Stimulated activated CD8-positive, alpha-beta memory T cell treated with anti-CD3 and anti-CD28 coated beads, Interleukin-7, amount 100 ng/mL, for 48 hours (primary cell): ENCODE data around the gene CNIH3.
"Not testable (repeated sequence)": the region's sequence is repeated elsewhere in the genome, so short reads cannot be mapped to it uniquely, and the experiment has no call there.

Experiments
- DNase-seq, 2 donors: peaks; one replicate each; pipeline ENCODE4 v3.0.0-alpha.2; 2020; ENCODE audit warnings: low read depth in 1 of 2; ENCODE audit errors: extremely low read depth in 1 of 2

Gene CNIH3

GRCh38 chr1:224684979-224685425 is 68.9 kb downstream of the CNIH3 start:
- DNase-seq: no peak

GRCh38 chr1:224686140-224686539 is 70.0 kb downstream of the CNIH3 start:
- DNase-seq: not testable (repeated sequence)

- DNase-seq: no peak
Measured at GRCh38 chr1:224687465-224687864, 71.3 kb downstream of the CNIH3 start.

- no peak for DNase-seq
Measured at GRCh38 chr1:224689374-224689773, 73.3 kb downstream of the CNIH3 start.

- DNase-seq: no peak
Measured at GRCh38 chr1:224690576-224690975, 74.5 kb downstream of the CNIH3 start.

- no peak for DNase-seq
Measured at GRCh38 chr1:224691148-224691925, 75.2 kb downstream of the CNIH3 start.

- no peak for DNase-seq
Measured at GRCh38 chr1:224694969-224695368, 78.9 kb downstream of the CNIH3 start.

GRCh38 chr1:224696021-224696420 is 79.9 kb downstream of the CNIH3 start:
- DNase-seq: no peak

GRCh38 chr1:224696891-224697765 is 81.0 kb downstream of the CNIH3 start:
- DNase-seq: no peak

GRCh38 chr1:224698015-224698451 is 81.9 kb downstream of the CNIH3 start:
- DNase-seq: no peak

- DNase-seq: no peak
Measured at GRCh38 chr1:224700918-224701531, 84.9 kb downstream of the CNIH3 start.

- no peak for DNase-seq
Measured at GRCh38 chr1:224703702-224704101, 87.6 kb downstream of the CNIH3 start.

GRCh38 chr1:224704107-224704735 is 88.1 kb downstream of the CNIH3 start:
- no peak for DNase-seq

GRCh38 chr1:224705578-224705977 is 89.5 kb downstream of the CNIH3 start:
- no peak for DNase-seq

GRCh38 chr1:224707843-224708725 is 92.0 kb downstream of the CNIH3 start:
- DNase-seq: no peak

- no peak for DNase-seq
Measured at GRCh38 chr1:224710196-224710595, 94.1 kb downstream of the CNIH3 start.

- not testable (repeated sequence) for DNase-seq
Measured at GRCh38 chr1:224711231-224711756, 95.2 kb downstream of the CNIH3 start.

- DNase-seq: no peak
Measured at GRCh38 chr1:224711876-224712275, 95.8 kb downstream of the CNIH3 start.

GRCh38 chr1:224713228-224713627 is 97.1 kb downstream of the CNIH3 start:
- no peak for DNase-seq

- no peak for DNase-seq
Measured at GRCh38 chr1:224714553-224714952, 98.4 kb downstream of the CNIH3 start.
